Immature natural killer cell (primary cell): ENCODE data around the gene MEPE. TPM values are rescaled to one million over a fixed set of nuclear protein-coding genes. Genes with fewer than 3 reads are reported as not detected.
"Not testable (repeated sequence)": the region's sequence is repeated elsewhere in the genome, so short reads cannot be mapped to it uniquely, and the experiment has no call there.

Source experiments
- DNase-seq, 3 donors: peaks; one replicate each; pipeline ENCODE4 v3.0.0; 2022; ENCODE audit warnings: mixed read lengths in 1 of 3
- H3K27ac Mint-ChIP-seq, 6 donors: one replicate each; pipeline ENCODE4 v1.8.0; 2020; ENCODE audit warnings: mixed read lengths in 6 of 6, mild to moderate bottlenecking in 5 of 6, inconsistent platforms in 4 of 6, moderate library complexity in 3 of 6
- H3K27me3 Mint-ChIP-seq, 3 donors: one replicate each; pipeline ENCODE4 v1.8.0; 2020 to 2021; ENCODE audit warnings: low read depth in 3 of 3, mild to moderate bottlenecking in 3 of 3, mixed read lengths in 3 of 3, moderate library complexity in 3 of 3, inconsistent platforms in 1 of 3
- H3K36me3 Mint-ChIP-seq, 3 donors: one replicate each; pipeline ENCODE4 v1.8.0; 2020; ENCODE audit warnings: mixed read lengths in 3 of 3, inconsistent platforms in 2 of 3, mild to moderate bottlenecking in 2 of 3
- H3K4me1 Mint-ChIP-seq, 2 donors: one replicate each; pipeline ENCODE4 v1.8.0; 2020; ENCODE audit warnings: inconsistent platforms in 2 of 2, mild to moderate bottlenecking in 2 of 2, mixed read lengths in 2 of 2, moderate library complexity in 1 of 2
- H3K4me3 Mint-ChIP-seq, 5 donors: one replicate each; pipeline ENCODE4 v1.8.0; 2020; ENCODE audit warnings: mild to moderate bottlenecking in 5 of 5, mixed read lengths in 5 of 5, inconsistent platforms in 3 of 5, moderate library complexity in 3 of 5
- H3K9me3 Mint-ChIP-seq, 6 donors: one replicate each; pipeline ENCODE4 v1.8.0; 2020; ENCODE audit warnings: mild to moderate bottlenecking in 6 of 6, mixed read lengths in 6 of 6, inconsistent platforms in 4 of 6, moderate library complexity in 3 of 6
- polyA plus RNA-seq, 3 donors: library from polyadenylated mRNA; unstranded; fragments of 300-500 nt; fragmentation: Illumina TruSeq; gene quantifications; one replicate each; pipeline ENCODE4 v1.2.3, GENCODE V29; 2021

The MEPE gene
- polyA plus RNA-seq, 3 donors from 2014 or later: not detected

- H3K27me3 Mint-ChIP-seq: peaks cover 1 to 8% (median 2%) of the 10 kb centered on the region in 3 donors
- no peaks in the 10 kb centered on the region for H3K9me3 Mint-ChIP-seq
- H3K4me3 Mint-ChIP-seq: no peak overlapping the region
- peaks cover 0 to 5% of the 10 kb centered on the region in 2 donors for H3K4me1 Mint-ChIP-seq
- H3K27ac Mint-ChIP-seq: no peak overlapping the region
- DNase-seq: no peak
- H3K36me3 Mint-ChIP-seq: no peaks in the 10 kb centered on the region
Measured at GRCh38 chr4:87880106-87880505, 47.3 kb downstream of the MEPE start.

DNA sequence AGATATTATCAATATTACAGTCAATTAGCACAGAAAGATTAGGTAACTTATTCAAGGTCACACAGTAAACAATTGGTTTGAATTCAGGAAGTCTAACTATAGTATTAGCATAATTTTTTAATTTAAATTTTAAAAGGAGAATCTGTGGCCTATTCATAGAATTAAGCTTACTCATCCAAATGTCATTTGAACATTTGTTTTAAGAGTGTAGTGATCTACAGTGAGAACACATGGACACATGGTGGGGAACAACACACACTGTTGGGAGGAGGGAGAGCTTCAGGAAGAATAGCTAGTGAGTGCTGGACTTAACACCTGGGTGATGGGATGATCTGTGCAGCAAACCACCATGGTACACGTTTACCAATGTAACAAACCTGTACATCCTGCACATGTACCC is 48.3 kb downstream of the MEPE start:
- no peaks in the 10 kb centered on the region for H3K4me1 Mint-ChIP-seq
- peaks cover 1 to 13% (median 3%) of the 10 kb centered on the region in 3 donors for H3K27me3 Mint-ChIP-seq
- no peak for DNase-seq
- no peaks in the 10 kb centered on the region for H3K36me3 Mint-ChIP-seq
- H3K27ac Mint-ChIP-seq: no peak overlapping the region
- H3K4me3 Mint-ChIP-seq: no peak overlapping the region
- H3K9me3 Mint-ChIP-seq: no peaks in the 10 kb centered on the region

DNA sequence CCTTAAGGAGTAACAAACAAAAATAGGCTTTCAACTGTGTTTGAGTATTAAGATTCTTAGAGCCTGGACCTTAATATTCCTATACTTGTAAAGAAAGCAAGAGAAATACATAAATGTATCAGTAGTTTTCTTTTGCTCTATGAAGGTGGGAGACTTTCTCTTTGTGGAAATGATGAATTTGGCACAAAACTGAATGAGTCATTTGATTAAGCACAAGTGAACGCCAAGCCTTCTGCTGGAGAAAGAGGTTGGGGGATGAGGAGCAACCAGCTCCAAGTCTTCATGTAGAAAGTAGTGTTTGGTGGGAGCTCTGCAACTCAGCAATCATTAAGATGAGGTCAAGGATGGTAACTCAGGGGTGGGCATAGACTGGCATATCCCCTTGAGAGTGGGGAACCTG is 49.6 kb downstream of the MEPE start:
- Mint-ChIP-seq H3K27ac (no peak overlapping the region), H3K4me1 (no peaks in the 10 kb centered on the region), H3K9me3 (no peaks in the 10 kb centered on the region), H3K27me3 (peaks cover 1 to 12% (median 3%) of the 10 kb centered on the region in 3 donors), H3K36me3 (no peaks in the 10 kb centered on the region), H3K4me3 (no peak overlapping the region)
- DNase-seq: no peak

GRCh38 chr4:87882861-87883260 is 50.1 kb downstream of the MEPE start:
- no peak for DNase-seq
- Mint-ChIP-seq H3K27ac (no peak overlapping the region), H3K36me3 (no peaks in the 10 kb centered on the region), H3K9me3 (no peaks in the 10 kb centered on the region), H3K4me3 (no peak overlapping the region), H3K4me1 (no peaks in the 10 kb centered on the region), H3K27me3 (peaks cover 1 to 12% (median 2%) of the 10 kb centered on the region in 3 donors)

DNA sequence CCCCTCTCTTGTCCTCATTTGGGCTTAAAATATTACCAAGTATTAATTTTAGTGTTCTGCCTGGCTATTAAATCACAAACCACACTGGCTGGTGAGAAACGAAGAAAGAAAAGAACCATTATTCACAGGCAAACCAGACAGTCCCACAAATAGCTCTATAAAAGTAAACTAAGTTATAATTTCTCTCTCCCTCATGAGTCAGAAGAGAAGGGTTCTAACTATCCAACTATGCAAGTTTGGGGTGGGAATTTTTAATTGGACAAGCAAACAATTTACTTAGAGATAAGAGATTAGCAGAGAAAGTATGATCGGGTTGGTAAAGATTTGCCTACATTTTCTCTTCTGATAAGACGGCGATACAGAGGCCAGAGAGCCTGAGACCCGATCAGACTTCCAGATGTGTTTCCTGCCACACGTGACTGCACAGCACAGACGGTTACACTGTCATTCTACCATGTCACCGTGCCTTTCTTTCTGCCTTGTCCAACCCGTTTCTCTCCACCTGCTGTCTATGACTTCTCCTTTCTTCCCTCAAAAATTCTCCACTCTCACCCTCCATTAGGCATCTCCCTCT is 52.3 kb downstream of the MEPE start:
- Mint-ChIP-seq H3K4me3 (no peak overlapping the region), H3K4me1 (no peaks in the 10 kb centered on the region), H3K9me3 (peaks cover 0 to 15% (median 4%) of the 10 kb centered on the region in 6 donors), H3K27ac (no peak overlapping the region), H3K36me3 (peaks cover 0 to 4% (median 0%) of the 10 kb centered on the region in 3 donors), H3K27me3 (peaks cover 0 to 15% (median 5%) of the 10 kb centered on the region in 3 donors)
- no peak for DNase-seq

- peaks cover 0 to 4% (median 0%) of the 10 kb centered on the region in 3 donors for H3K36me3 Mint-ChIP-seq
- H3K27ac Mint-ChIP-seq: no peak overlapping the region
- no peaks in the 10 kb centered on the region for H3K4me1 Mint-ChIP-seq
- H3K27me3 Mint-ChIP-seq: peaks cover 0 to 15% (median 5%) of the 10 kb centered on the region in 3 donors
- no peak overlapping the region for H3K4me3 Mint-ChIP-seq
- no peak for DNase-seq
- H3K9me3 Mint-ChIP-seq: peaks cover 0 to 15% (median 5%) of the 10 kb centered on the region in 6 donors
Measured at GRCh38 chr4:87886083-87886482, 53.3 kb downstream of the MEPE start.

- not testable (repeated sequence) for H3K27ac Mint-ChIP-seq, H3K4me3 Mint-ChIP-seq, H3K36me3 Mint-ChIP-seq, H3K4me1 Mint-ChIP-seq, DNase-seq
- peaks cover 2 to 15% (median 6%) of the 10 kb centered on the region in 6 donors for H3K9me3 Mint-ChIP-seq
- peaks cover 0 to 15% (median 5%) of the 10 kb centered on the region in 3 donors for H3K27me3 Mint-ChIP-seq
Measured at GRCh38 chr4:87890753-87891152, 58.0 kb downstream of the MEPE start.

DNA sequence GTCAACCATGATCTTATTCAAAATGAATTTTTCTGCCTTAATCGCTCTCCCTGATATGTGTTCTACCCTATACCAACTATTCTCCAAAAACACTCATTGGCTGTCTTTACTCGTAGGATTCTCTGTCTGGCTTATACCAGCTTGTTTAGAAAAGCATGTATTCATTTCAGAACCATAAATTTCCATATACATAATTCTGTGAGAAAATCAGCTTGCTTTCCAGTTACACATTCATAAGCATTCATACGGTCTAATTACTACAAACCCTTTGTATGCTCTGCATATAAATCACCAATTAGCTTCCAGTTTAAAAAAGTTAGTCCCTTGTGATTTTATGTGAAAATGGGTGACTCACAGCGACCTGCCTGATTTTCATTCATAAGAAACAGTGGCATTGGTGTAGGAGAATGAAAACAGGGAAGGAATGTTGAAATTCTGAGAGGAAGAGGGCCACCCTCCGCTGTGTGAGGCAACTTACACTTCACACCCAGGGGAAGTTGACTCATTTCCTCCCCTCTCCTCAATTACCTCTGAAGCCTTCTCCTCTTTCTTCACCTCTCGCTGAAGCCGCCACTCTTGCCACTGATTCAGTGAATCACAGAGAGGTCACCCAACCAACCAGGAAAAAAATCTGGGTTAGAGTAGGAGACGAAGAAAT is 63.3 kb downstream of the MEPE start:
- Mint-ChIP-seq H3K36me3 (peaks cover 0 to 4% (median 0%) of the 10 kb centered on the region in 3 donors), H3K27ac (peak overlapping the region; percentile 10 to 79 (median 42)), H3K4me3 (peak overlapping the region; percentile 44 to 82 (median 73)), H3K9me3 (peaks cover 0 to 2% (median under 1%) of the 10 kb centered on the region in 6 donors), H3K4me1 (peaks cover 20 to 25% of the 10 kb centered on the region in 2 donors), H3K27me3 (peaks cover 4 to 9% (median 4%) of the 10 kb centered on the region in 3 donors)
- DNase-seq: peak; percentile 6 to 18 (median 17)

Other genes with a start within 250 kb of the MEPE start
- gene DSPP, start 224.4 kb upstream of the MEPE start, polyA plus RNA-seq: not detected
- gene DMP1, start 182.7 kb upstream of the MEPE start, polyA plus RNA-seq: not detected
- gene IBSP, start 33.4 kb upstream of the MEPE start, polyA plus RNA-seq: not detected
- gene SPP1, start 142.7 kb downstream of the MEPE start, polyA plus RNA-seq: not detected
- gene PKD2, start 174.7 kb downstream of the MEPE start, polyA plus RNA-seq: 1 to 10 TPM; 1.2 to 2.7 (median 1.2) TPM